SH-SY5Y (cell line): Measurements from ENCODE around the gene UBIAD1.

Experiments
- GATA2 ChIP-seq: IDR thresholded peaks from 2 replicates; pipeline ENCODE4 v1.6.1; 2011; ENCODE audit warnings: mild to moderate bottlenecking, low read depth, low read length
- GATA3 ChIP-seq: IDR thresholded peaks from 2 replicates; pipeline ENCODE4 v1.6.1; 2011; ENCODE audit warnings: low read depth, mild to moderate bottlenecking, low read length, moderate library complexity

- no peak for TF ChIP-seq GATA2
- TF ChIP-seq GATA3: no peak
These were observed 22.0 kb downstream of the UBIAD1 start for GRCh38 chr1:11294951-11295350.
